ENCODE results near the gene BARHL1. TPM values are rescaled to one million over a fixed set of nuclear protein-coding genes. Genes with fewer than 3 reads are reported as not detected.

The BARHL1 gene
- polyA plus RNA-seq, 1 donor (not counting 4 experiments of a cell fraction or from before 2014, with no cell fraction given), result not detected

GRCh38 chr9:132546148-132547051, 36.0 kb upstream of the BARHL1 start:
- TF ChIP-seq CTCF (optimal IDR thresholded peaks at IDR 0.05 in 1 of 3, IDR thresholded peaks at IDR 0.05 in 1 of 3, conservative IDR thresholded peaks at IDR 0.05 in 1 of 3; ENCODE audit: extremely low read depth in 1 of 3, insufficient read depth in 2 of 3, low read length in 3 of 3) (peak; percentile 28 to 45 (median 31)), EZH2 (IDR thresholded peaks at IDR 0.05; ENCODE audit: low read length) (no peak)
- dilution Hi-C loops (cut with MboI; ENCODE audit: extremely low pct_ligation_motif_present, low sequenced_read_pairs), result no loop called here
- no peaks in the 10 kb centered on the region for H3K9me1 ChIP-seq (ENCODE audit: control insufficient read depth, extremely low read depth, insufficient read depth, low read length)
- H3K4me2 ChIP-seq (ENCODE audit: control insufficient read depth, extremely low read depth, insufficient read depth, low read depth, low read length), result peak overlapping the region; percentile 27
- H3K9ac ChIP-seq (ENCODE audit: control insufficient read depth, extremely low read depth, insufficient read depth, low read length), result no peak overlapping the region
- DNase-seq (ENCODE audit: low read depth, low spot score) (no peak), FAIRE-seq (no peak)
- no peak overlapping the region for H3K27ac ChIP-seq (ENCODE audit: control insufficient read depth, insufficient read depth, low read length)
- peaks cover 20% of the 10 kb centered on the region for H3K27me3 ChIP-seq (ENCODE audit: control insufficient read depth, extremely low read depth, insufficient read depth, low read length)
- H3K9me3 ChIP-seq (ENCODE audit: control insufficient read depth, low read depth, low read length), result no peaks in the 10 kb centered on the region
- no peaks in the 10 kb centered on the region for H3K79me2 ChIP-seq (ENCODE audit: control insufficient read depth, insufficient read depth, low read length)
- H3K4me3 ChIP-seq (ENCODE audit: control insufficient read depth in 2 of 3, extremely low read depth in 1 of 3, insufficient read depth in 2 of 3, low read depth in 1 of 3, low read length in 3 of 3), result no peak overlapping the region
- H3K36me3 ChIP-seq (ENCODE audit: control insufficient read depth in 2 of 2, extremely low read depth in 1 of 2, insufficient read depth in 2 of 2, low read length in 2 of 2), result no peaks in the 10 kb centered on the region
- peak overlapping the region; percentile 2 for H2AFZ ChIP-seq (ENCODE audit: control insufficient read depth, low read length)
- H3K4me1 ChIP-seq (ENCODE audit: control insufficient read depth, extremely low read depth, insufficient read depth, low read length), result no peaks in the 10 kb centered on the region
- no peaks in the 10 kb centered on the region for H4K20me1 ChIP-seq (ENCODE audit: control insufficient read depth, extremely low read depth, insufficient read depth, low read length)

DNA sequence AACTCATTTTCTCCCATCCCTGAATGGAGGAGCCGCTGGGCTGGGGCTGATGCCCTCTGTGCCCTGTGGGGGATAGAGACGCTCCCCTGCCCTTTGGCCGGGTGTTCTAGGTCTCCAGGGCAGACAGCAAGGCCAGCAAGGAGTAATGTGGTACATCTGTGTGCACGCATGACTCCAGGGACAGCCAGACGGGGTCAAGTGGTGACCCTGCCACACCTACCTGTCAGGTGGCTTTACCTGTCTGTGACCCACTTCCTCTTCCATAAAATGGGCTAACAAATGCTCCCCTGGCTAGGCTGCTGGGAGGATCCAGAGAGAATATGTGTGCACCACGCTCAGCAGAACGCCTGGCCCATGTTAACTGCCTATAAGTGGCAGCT, 35.4 kb upstream of the BARHL1 start:
- dilution Hi-C loops (cut with MboI; ENCODE audit: extremely low pct_ligation_motif_present, low sequenced_read_pairs), result no loop called here
- FAIRE-seq, result no peak

More for the DNA sequence above, 35.4 kb upstream of the BARHL1 start:
- Histone ChIP-seq H2AFZ (ENCODE audit: control insufficient read depth, low read length) (no peak overlapping the region), H3K9me1 (ENCODE audit: control insufficient read depth, extremely low read depth, insufficient read depth, low read length) (no peaks in the 10 kb centered on the region), H3K4me3 (ENCODE audit: control insufficient read depth in 2 of 3, extremely low read depth in 1 of 3, insufficient read depth in 2 of 3, low read depth in 1 of 3, low read length in 3 of 3) (no peak overlapping the region), H3K79me2 (ENCODE audit: control insufficient read depth, insufficient read depth, low read length) (no peaks in the 10 kb centered on the region), H3K9me3 (ENCODE audit: control insufficient read depth, low read depth, low read length) (no peaks in the 10 kb centered on the region), H3K27me3 (ENCODE audit: control insufficient read depth, extremely low read depth, insufficient read depth, low read length) (peaks cover 20% of the 10 kb centered on the region), H4K20me1 (ENCODE audit: control insufficient read depth, extremely low read depth, insufficient read depth, low read length) (no peaks in the 10 kb centered on the region), H3K4me2 (ENCODE audit: control insufficient read depth, extremely low read depth, insufficient read depth, low read depth, low read length) (no peak overlapping the region), H3K9ac (ENCODE audit: control insufficient read depth, extremely low read depth, insufficient read depth, low read length) (no peak overlapping the region), H3K4me1 (ENCODE audit: control insufficient read depth, extremely low read depth, insufficient read depth, low read length) (no peaks in the 10 kb centered on the region), H3K36me3 (ENCODE audit: control insufficient read depth in 2 of 2, extremely low read depth in 1 of 2, insufficient read depth in 2 of 2, low read length in 2 of 2) (no peaks in the 10 kb centered on the region), H3K27ac (ENCODE audit: control insufficient read depth, insufficient read depth, low read length) (no peak overlapping the region)
- TF ChIP-seq CTCF (optimal IDR thresholded peaks at IDR 0.05 in 1 of 3, IDR thresholded peaks at IDR 0.05 in 1 of 3, conservative IDR thresholded peaks at IDR 0.05 in 1 of 3; ENCODE audit: extremely low read depth in 1 of 3, insufficient read depth in 2 of 3, low read length in 3 of 3) (no peak), EZH2 (IDR thresholded peaks at IDR 0.05; ENCODE audit: low read length) (no peak)
- no peak for DNase-seq (ENCODE audit: low read depth, low spot score)
